GM08714 (cell line): ENCODE results near the gene DLX2.

Experiments
- H3K4me3 ChIP-seq: fragments of 200-500 bp; sonication (Bioruptor generic); 2 replicates; pipeline ENCODE4 v1.5.1; 2014; ENCODE audit warnings: mild to moderate bottlenecking, low read length, inconsistent platforms
- ZNF274 ChIP-seq: IDR thresholded peaks from 2 replicates; pipeline ENCODE4 v1.6.1; 2012; ENCODE audit warnings: mild to moderate bottlenecking, low read depth, low read length

The DLX2 gene

DNA sequence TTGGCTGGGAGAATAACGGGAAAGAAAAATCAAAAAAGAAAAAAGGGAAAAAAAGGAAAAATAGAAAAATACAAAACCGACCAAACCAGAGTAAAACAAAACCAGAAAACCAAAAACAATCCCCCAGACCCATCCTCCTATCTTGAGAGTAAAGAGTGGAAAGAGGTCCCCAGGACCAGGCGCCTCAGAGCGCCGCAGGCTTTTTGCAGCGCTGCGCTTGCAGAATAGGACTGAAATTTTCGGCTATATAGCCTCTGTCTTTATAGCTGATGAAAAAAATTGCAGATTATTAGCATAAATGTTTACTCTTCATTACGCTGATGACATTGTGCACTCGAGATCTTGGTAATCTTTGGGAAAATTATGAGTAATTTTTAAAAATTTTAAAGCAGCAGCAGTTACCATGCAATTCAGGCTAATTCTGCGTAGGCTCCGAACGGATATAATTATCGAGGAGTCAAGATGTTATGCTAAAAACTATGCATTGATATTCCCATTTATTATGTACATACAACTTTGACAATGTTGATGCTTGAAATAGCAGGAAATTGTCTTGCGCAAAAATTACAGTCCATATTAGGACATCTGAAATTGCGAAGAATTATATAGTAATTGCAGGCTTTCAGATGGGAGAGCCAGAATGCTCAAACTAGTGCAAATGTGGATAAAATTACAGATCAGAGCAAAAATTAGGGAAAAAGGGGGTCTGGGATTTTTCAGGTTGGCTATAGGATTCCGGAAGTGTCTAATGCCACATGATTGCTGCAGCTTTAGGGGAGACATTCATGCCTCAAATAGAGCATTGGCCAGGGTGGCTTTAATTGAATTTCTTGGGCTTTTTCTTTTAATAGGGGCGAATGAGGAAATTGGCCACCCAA, 9.0 kb downstream of the DLX2 start:
- no peak overlapping the region; the same call in 1 of the 2 replicates for H3K4me3 ChIP-seq
- no peak for TF ChIP-seq ZNF274

DNA sequence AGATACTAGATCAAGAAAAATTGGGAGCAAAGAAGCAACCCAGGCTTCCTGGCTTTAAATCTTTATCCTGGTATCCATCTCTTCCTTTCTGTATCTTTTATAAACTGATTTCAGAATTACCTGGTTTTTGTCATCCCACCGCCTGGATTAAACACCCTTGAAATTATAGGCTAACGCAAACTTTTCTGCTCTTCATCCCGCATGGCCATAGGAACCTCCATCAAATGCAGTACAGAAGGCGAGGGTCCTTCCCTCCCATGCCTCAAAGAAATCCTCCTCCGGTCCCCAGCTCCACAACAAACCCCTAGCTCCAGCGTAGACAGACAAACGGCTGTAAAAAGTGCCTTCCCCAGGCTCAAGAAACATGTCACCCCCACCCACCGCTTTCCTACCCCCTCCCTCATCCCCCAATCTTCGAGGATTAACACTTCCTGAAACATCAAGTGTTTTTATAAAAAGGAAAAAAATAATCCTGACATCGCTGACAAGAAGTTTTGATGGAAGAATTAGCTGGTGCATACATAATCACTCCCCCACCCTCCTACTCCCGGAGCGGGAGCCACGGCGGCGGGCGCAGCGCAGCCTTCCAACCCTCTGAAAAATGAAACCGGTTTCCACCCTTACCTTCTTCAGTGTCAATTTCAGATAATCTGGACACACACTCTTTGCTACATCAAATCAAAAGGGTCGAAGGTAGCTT, 9.8 kb downstream of the DLX2 start:
- TF ChIP-seq ZNF274, result no peak
- H3K4me3 ChIP-seq, result no peak overlapping the region

DNA sequence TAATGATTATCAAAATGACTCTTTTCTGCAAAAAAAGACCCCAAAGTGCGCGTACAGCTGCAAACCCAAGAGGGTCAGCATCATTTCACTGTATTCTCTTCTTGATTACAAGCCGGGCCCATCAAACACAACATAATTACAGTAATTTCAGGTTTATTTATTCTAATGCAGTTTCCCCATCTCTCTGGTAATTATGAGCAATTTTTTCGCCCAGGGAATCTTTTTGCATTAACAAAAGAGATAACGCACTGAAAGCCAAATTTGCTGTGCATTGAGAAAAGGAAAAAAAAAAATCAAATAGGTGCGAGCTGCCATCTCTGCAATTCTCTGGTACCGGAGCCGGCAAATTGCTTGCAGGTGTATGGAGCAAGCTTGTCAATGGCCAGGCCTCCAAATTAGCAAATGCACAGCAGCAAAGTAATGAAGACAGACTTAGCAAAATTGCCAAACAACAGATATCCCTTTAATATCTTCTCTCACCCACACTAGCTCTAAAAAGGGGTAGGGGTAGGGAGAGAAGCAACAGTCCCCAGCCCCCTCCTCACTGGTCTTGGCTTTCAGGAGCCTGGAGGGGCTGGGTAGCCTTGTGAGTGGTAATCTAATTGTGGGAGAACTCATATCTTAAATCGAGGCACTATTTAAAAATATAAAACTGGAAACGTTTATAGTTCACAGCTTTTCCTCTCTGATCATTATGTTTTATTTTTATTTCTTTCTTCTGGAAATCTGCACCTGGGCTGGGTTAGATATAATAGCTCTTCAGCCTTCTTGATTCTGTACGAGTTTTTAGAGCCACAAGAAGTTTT, 10.7 kb downstream of the DLX2 start:
- TF ChIP-seq ZNF274, result no peak
- H3K4me3 ChIP-seq, result no peak overlapping the region

DNA sequence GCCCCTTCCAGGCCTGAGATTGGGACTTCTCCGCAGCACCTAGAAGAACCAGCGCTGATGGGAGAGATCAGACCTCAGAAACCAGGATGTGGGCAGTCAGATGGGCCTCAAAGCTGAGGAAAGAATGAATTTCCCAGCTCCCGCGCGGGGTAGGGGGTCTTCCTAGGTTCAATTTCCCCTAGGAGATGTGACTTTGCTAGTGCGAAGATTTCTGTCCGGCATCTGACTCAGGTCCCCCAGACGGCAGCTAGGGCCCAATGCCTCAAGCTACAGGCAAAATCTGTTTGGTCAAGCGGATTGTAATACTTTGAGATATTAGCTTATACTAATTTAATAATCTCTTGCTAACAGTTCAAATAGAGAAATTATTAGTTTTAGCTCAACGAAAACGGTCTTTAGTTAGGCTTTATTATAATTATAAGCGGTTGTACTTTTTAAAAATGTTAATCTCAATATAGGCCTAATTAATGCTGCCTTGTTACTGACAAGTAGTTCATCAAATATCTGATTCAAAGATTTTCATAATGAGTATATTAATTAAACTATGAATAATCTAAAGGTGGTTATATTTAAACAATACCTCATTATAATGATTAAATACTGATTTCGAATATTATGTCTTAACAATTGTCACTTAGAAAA, 11.6 kb downstream of the DLX2 start:
- TF ChIP-seq ZNF274, result no peak
- H3K4me3 ChIP-seq, result no peak overlapping the region

DNA sequence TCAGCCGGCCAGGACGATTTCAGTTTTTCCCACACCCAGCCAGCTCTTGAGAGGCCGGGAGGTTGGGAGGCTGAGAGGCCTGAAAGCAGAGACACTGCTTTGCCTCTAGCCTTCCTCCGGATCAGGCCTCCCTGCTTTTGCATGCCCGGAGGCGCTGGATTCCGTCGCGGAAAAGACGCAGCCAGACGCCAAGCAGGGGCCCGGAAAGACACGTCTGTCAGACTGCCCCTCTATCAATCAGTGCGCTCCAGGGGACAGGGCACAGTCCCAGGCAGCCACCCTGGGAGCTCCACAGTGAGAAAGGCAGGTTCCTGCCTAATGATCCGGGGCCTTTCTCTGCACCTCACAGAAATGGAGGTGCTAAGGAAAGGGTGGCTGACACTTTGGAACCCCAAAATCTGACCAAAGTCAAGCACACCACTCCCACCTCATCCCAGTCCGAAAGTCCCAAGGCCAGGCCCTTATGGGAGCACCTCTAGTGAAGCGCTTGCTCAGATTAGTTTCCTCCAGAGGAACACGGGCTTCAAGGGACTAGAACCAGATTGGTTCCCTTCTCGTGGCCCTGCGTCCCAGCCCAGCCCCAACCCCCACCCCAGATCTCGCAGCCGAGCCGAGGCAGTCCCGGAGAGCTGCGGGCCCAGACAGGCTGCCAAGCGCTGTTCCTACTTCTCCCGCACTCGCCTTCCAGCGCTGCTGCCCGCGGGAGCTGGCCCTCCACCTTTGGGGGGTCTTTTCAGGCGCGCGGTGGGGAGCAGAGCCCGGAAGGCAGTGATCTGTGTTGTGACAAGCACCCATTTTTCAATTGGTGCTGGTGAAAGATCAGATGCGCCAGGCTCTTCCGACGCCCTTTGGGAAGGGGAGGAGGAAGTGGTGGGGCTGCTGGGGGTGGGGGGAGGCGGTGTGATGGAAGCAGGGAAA, 12.4 kb downstream of the DLX2 start:
- no peak overlapping the region for H3K4me3 ChIP-seq
- TF ChIP-seq ZNF274, result no peak

DNA sequence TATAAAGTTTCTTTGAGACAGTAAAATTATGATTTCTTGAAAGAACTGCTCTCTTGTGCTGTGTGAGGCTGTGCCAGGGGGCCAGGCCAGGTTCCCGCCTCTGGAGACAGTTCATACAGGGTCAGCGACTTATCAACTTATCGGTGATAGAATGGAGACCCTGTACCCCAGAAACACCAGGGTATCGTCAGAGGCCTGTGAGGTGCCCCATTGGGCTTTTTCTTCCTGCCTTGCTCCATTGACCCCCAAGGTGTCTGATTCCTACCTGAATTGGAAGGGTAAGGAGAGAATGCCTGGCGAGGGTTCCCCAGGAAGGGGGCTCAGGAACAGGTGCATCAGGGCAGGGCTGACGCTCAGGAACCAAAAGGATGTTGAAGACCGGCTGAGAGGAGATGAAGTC, 13.1 kb downstream of the DLX2 start:
- TF ChIP-seq ZNF274, result no peak
- no peak overlapping the region for H3K4me3 ChIP-seq

DNA sequence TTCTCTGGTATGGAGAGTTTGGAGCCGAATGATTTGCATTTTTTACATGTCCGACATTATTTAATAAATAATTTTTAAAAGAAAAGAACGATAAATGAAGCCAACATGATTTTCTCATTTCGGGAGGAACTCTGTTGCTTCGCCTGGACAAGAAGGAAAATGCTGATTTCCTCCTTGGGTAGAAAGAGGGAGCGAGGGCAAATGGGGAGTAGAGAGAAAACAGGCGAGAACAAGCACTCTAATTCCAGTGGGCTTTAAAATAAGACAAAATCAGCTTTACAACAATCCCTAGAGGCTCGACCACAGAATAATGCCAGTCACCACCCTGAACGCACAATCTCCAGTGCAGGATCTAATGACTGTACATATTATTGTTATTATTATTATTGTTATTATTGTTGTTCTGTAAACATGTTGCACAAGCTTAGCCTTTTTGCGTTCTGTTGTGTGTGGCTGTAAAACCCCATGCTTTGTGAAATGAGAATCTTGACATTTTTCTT, 13.6 kb downstream of the DLX2 start:
- H3K4me3 ChIP-seq, result no peak overlapping the region
- no peak for TF ChIP-seq ZNF274

DNA sequence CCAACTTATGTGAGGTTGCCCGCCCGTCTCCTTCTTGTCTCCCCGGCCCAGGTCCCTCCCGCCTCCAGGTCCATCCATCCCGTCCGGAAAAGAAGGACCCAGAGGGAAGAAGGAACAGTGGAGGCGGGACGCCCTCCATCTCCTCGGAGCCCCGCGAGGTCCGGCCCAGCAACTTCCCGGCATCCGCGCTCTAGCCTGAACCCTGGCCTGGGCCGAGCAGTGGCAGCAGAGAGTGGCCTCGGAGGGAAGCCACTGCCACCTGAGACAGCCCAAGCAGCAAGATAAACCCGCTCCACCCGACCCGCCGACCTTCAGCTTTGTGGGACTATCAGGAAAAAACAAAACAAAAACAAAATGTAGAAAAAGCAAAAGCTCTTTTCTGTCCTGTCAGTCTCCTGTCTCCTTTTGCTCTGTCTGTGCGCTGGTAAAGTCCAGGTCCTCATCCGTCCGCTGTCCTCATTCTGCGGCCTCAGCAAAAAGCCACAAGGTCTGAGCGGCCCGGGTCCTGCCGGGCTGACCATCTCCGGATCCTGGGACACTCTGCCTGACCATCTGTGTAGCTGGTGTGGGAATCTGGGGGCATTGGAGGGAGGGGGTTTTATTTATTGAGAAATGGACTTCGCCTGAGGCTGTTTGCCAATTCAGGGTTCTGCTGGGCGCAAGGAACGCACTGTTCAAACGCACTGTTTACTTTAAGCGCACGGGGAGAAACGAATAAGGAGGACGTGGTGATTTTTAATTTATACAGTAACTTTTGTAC, 14.3 kb downstream of the DLX2 start:
- no peak for TF ChIP-seq ZNF274
- H3K4me3 ChIP-seq, result no peak overlapping the region

DNA sequence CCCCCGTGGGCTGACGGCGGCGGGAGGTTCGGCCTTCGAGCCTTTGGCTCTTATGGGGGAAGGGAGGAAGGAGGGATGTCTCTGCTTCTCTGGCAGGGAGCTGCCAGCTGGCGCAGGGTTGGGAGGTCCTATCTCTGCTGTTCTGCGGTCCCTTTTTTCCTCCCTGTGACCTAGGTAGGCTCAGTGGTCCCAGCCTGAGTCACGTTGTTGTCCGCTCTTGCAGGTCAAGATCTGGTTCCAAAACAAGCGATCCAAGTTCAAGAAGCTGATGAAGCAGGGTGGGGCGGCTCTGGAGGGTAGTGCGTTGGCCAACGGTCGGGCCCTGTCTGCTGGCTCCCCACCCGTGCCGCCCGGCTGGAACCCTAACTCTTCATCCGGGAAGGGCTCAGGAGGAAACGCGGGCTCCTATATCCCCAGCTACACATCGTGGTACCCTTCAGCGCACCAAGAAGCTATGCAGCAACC, 14.9 kb downstream of the DLX2 start:
- H3K4me3 ChIP-seq, result no peak overlapping the region

DNA sequence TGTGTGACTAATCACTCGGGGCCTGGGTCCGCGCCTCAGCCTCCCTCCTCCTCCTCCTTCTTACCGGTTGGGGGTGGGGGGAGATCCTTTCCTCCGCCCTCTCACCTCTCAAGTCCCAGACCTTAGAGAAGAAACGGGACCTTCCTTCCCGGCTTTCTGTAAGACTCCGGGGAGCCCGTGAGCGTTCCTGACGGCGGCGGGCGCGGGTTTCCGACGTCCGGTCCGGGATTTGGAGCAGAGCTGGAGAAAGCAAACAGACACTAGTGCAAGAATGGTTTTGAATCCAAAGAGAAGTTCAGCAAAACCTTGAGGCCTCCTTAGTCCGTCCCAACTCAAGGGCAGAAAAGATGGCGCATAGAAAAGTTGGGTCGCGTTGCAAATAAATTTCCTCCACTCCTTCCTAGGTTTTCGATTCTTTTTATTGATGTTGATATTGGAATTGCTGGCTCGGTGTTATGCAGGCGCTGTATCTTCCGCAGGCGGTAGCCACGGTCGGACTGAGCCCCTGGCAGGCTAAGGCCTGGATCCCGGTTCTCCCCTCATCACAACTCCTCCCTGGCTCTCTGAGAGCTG, 15.4 kb downstream of the DLX2 start:
- no peak overlapping the region for H3K4me3 ChIP-seq
- TF ChIP-seq ZNF274, result no peak

More for the DNA sequence above, 14.9 kb downstream of the DLX2 start:
- no peak for TF ChIP-seq ZNF274
